ENCODE data around the gene PPARA.

GRCh38 chr22:46278656-46279645 is 128.6 kb downstream of the PPARA start:
- no peak for TF ChIP-seq CTCF (IDR thresholded peaks at IDR 0.05; ENCODE audit: low read length)
- no peak for TF ChIP-seq EZH2 (IDR thresholded peaks at IDR 0.05; ENCODE audit: borderline replicate concordance, low read length)

Measured in OCI-LY1 (cell line).